Stomach (tissue), 4 donors: ENCODE measurements around the gene TP53RK.

Source experiments
- POLR2A ChIP-seq, 4 donors: fragments of 450-650 bp; IDR thresholded peaks; one replicate each; pipeline ENCODE4 v1.6.1; 2016; ENCODE audit warnings: antibody characterized with exemption in 4 of 4, control low read depth in 2 of 4, mild to moderate bottlenecking in 1 of 4, moderate library complexity in 1 of 4
- POLR2AphosphoS5 ChIP-seq, 3 donors: sonication (generic); formaldehyde crosslinking; IDR thresholded peaks; one replicate each; pipeline ENCODE4 v1.6.1; 2016; ENCODE audit warnings: antibody characterized with exemption in 3 of 3
- TF ChIP-seq, protein P1 (sequence below), 7 experiments: fragments of 450-650 bp in 4 of 7; fragments of 200-600 bp in 3 of 7; sonication (generic) in 3 of 7; IDR thresholded peaks; one replicate each; pipeline ENCODE4 v1.5.1; 2016 to 2019; ENCODE audit warnings: antibody characterized with exemption in 7 of 7, control low read depth in 2 of 7, mild to moderate bottlenecking in 1 of 7

DNA sequence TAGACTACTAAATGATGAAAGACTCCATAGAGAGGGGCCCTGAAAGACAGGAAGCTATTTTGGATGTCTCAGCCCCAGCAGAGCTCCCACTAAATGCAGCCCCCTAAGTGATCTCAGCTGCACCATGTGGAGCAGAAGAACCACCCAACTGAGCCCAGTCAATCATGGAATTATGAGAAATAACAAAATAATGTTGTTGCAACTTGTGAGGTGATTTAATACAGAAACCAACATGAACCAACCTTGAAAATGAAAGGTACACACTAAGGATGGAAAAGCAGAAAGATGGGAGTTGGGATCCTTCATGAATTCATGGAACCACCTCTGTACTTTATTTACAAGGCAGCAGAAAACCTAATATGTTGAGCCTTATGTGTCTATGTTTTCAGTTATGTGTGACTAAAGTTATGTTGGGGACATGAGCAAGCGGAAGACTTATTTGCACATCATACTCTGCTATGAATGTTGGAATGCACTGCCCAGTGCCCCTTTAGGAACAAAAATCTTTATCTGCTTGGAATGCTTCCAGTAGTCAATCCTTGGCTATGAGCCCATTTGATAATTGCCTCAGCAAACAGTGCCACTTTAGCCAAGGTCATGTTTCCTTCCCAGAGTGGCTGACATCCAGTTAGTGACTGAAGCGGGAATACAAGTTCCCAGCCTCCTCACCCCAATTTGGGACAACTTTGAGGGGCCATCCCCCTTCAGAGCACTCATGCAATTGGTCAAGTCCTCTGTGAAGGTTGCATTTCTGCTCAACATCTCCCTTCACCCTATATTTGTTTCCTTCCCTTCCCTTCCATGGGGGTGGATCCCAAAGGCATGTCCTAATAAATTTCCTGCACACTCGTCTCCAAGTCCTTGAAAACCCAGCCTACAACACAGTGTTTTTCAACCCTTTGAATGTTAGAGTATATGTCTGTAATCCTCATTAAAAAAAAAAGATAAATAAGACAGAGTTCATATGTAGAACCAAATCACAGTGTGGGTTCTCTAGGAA lies 18.4 kb downstream of the TP53RK start:
- TF ChIP-seq, protein P1, sequence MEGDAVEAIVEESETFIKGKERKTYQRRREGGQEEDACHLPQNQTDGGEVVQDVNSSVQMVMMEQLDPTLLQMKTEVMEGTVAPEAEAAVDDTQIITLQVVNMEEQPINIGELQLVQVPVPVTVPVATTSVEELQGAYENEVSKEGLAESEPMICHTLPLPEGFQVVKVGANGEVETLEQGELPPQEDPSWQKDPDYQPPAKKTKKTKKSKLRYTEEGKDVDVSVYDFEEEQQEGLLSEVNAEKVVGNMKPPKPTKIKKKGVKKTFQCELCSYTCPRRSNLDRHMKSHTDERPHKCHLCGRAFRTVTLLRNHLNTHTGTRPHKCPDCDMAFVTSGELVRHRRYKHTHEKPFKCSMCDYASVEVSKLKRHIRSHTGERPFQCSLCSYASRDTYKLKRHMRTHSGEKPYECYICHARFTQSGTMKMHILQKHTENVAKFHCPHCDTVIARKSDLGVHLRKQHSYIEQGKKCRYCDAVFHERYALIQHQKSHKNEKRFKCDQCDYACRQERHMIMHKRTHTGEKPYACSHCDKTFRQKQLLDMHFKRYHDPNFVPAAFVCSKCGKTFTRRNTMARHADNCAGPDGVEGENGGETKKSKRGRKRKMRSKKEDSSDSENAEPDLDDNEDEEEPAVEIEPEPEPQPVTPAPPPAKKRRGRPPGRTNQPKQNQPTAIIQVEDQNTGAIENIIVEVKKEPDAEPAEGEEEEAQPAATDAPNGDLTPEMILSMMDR (IDR thresholded peaks at IDR 0.05): no peak
- TF ChIP-seq POLR2A (IDR thresholded peaks at IDR 0.05): no peak
- TF ChIP-seq POLR2AphosphoS5 (IDR thresholded peaks at IDR 0.05): no peak
